Measurements from ENCODE around the gene CCM2L. TPM values are rescaled to one million over a fixed set of nuclear protein-coding genes. Genes with fewer than 3 reads are reported as not detected.

The CCM2L gene
- total and polyA plus RNA-seq, 12 donors, result 2.2 to 28.2 (median 6.2) TPM

- no peaks in the 10 kb centered on the region for H3K4me1 ChIP-seq (replicated peaks in 1 of 2)
- H3K36me3 ChIP-seq (replicated peaks in 1 of 2), result no peaks in the 10 kb centered on the region
- H3K27ac ChIP-seq, result no peak overlapping the region
- no peaks in the 10 kb centered on the region for H3K9me3 ChIP-seq (replicated peaks in 1 of 3)
- DNase-seq, result no peak
- intact Hi-C loops (cut with DNase I), result no loop called here
- 81 to 94% (median 89%) methylated on average over 4 of the region's 4 CpGs for WGBS, 4 donors
- TF ChIP-seq POLR2A (IDR thresholded peaks at IDR 0.05), result no peak
- no peak for TF ChIP-seq CTCF (IDR thresholded peaks at IDR 0.05)
- H3K4me3 ChIP-seq, result no peak overlapping the region
- no peaks in the 10 kb centered on the region for H3K27me3 ChIP-seq
Observed at GRCh38 chr20:31977080-31977479, 33.2 kb upstream of the CCM2L start.

GRCh38 chr20:31979713-31980426 is 30.4 kb upstream of the CCM2L start:
- intact Hi-C loops (cut with DNase I), result no loop called here
- Histone ChIP-seq H3K9me3 (replicated peaks in 1 of 3) (no peaks in the 10 kb centered on the region), H3K4me3 (no peak overlapping the region), H3K27me3 (no peaks in the 10 kb centered on the region), H3K4me1 (replicated peaks in 1 of 2) (no peaks in the 10 kb centered on the region), H3K27ac (no peak overlapping the region), H3K36me3 (replicated peaks in 1 of 2) (no peaks in the 10 kb centered on the region)
- DNase-seq, result no peak
- 46 to 58% (median 55%) methylated on average over 6 of the region's 6 CpGs for WGBS, 4 donors
- TF ChIP-seq POLR2A (IDR thresholded peaks at IDR 0.05), result no peak
- TF ChIP-seq CTCF (IDR thresholded peaks at IDR 0.05), result no peak

- Histone ChIP-seq H3K27ac (no peak overlapping the region), H3K4me1 (replicated peaks in 1 of 2) (no peaks in the 10 kb centered on the region), H3K36me3 (replicated peaks in 1 of 2) (no peaks in the 10 kb centered on the region), H3K9me3 (replicated peaks in 1 of 3) (no peaks in the 10 kb centered on the region), H3K27me3 (no peaks in the 10 kb centered on the region), H3K4me3 (no peak overlapping the region)
- 77 to 85% (median 79%) methylated on average over 2 of the region's 2 CpGs for WGBS, 4 donors
- intact Hi-C loops (cut with DNase I), result no loop called here
- no peak for TF ChIP-seq CTCF (IDR thresholded peaks at IDR 0.05)
- TF ChIP-seq POLR2A (IDR thresholded peaks at IDR 0.05), result no peak
- DNase-seq, result no peak
Observed at GRCh38 chr20:31981784-31982183, 28.5 kb upstream of the CCM2L start.

- Histone ChIP-seq H3K4me1 (replicated peaks in 1 of 2) (no peaks in the 10 kb centered on the region), H3K4me3 (no peak overlapping the region), H3K27ac (no peak overlapping the region), H3K9me3 (replicated peaks in 1 of 3) (no peaks in the 10 kb centered on the region), H3K27me3 (no peaks in the 10 kb centered on the region), H3K36me3 (replicated peaks in 1 of 2) (no peaks in the 10 kb centered on the region)
- no peak for TF ChIP-seq POLR2A (IDR thresholded peaks at IDR 0.05)
- no peak for TF ChIP-seq CTCF (IDR thresholded peaks at IDR 0.05)
- DNase-seq, result no peak
- intact Hi-C loops (cut with DNase I), result no loop called here
- 33 to 42% (median 33%) methylated on average over 6 of the region's 6 CpGs for WGBS, 4 donors
Observed at GRCh38 chr20:31984981-31985471, 25.2 kb upstream of the CCM2L start.

All from adrenal gland (tissue), 12 donors.